Measurements from ENCODE around the gene DST.

Gene DST

GRCh38 chr6:56483929-56484328 is 158.8 kb downstream of the DST start:
- in situ Hi-C loops (cut with HindIII; ENCODE audit: low pct_unique_long_range_greater_than_20kb, low sequenced_read_pairs): no loop called here
- no peak for TF ChIP-seq JUND (IDR thresholded peaks at IDR 0.05; ENCODE audit: low read depth)

GRCh38 chr6:56482525-56482924 is 160.2 kb downstream of the DST start:
- no peak for DNase-seq (ENCODE audit: low read depth in 1 of 2, low spot score in 1 of 2)
- in situ Hi-C loops (cut with HindIII; ENCODE audit: low pct_unique_long_range_greater_than_20kb, low sequenced_read_pairs): no loop called here
- no peak for TF ChIP-seq JUND (IDR thresholded peaks at IDR 0.05; ENCODE audit: low read depth)

More at GRCh38 chr6:56483929-56484328, 158.8 kb downstream of the DST start:
- no peak for DNase-seq (ENCODE audit: low read depth in 1 of 2, low spot score in 1 of 2)

- in situ Hi-C loops (cut with HindIII; ENCODE audit: low pct_unique_long_range_greater_than_20kb, low sequenced_read_pairs): no loop called here
- no peak for TF ChIP-seq JUND (IDR thresholded peaks at IDR 0.05; ENCODE audit: low read depth)
- no peak for DNase-seq (ENCODE audit: low read depth in 1 of 2, low spot score in 1 of 2)
Observed at GRCh38 chr6:56481957-56482356, 160.7 kb downstream of the DST start.

DNA sequence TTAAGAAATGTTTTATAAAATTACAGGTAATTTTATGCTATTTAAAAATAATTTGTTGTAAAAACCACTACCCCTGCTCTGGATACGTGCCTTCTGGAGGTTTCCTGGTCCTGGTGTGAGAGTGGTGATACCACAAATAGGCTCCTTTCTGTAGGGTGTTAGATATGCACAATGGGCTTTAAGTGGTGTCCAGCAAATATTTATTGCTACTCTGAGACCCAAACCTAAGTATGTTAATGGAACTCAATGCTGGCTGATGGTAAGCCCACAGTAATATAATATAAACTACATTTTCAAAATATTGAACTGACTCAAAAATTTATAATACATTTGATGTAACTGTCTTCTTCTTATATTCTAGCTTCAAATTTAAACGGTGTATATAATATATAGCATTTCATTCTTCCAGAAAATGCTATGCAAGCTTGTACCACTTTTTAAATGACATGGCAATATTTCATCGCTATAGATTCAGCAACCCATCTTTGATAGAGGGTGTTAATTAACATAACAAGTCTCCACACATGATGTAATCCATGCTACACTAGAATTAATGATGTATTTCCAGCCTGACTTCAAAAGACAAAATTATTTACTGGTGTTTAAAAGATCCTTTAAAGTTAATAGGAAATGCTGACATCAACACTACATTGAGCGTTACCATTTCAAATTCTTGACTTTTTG is 161.9 kb downstream of the DST start:
- in situ Hi-C loops (cut with HindIII; ENCODE audit: low pct_unique_long_range_greater_than_20kb, low sequenced_read_pairs): no loop called here
- DNase-seq (ENCODE audit: low read depth in 1 of 2, low spot score in 1 of 2): no peak
- TF ChIP-seq JUND (IDR thresholded peaks at IDR 0.05; ENCODE audit: low read depth): no peak

GRCh38 chr6:56480246-56480645 is 162.4 kb downstream of the DST start:
- in situ Hi-C loops (cut with HindIII; ENCODE audit: low pct_unique_long_range_greater_than_20kb, low sequenced_read_pairs): no loop called here
- TF ChIP-seq JUND (IDR thresholded peaks at IDR 0.05; ENCODE audit: low read depth): no peak
- DNase-seq (ENCODE audit: low read depth in 1 of 2, low spot score in 1 of 2): peak in 1 of 2 experiments; percentile 84

GRCh38 chr6:56479381-56479780 is 163.3 kb downstream of the DST start:
- DNase-seq (ENCODE audit: low read depth in 1 of 2, low spot score in 1 of 2): no peak
- in situ Hi-C loops (cut with HindIII; ENCODE audit: low pct_unique_long_range_greater_than_20kb, low sequenced_read_pairs): no loop called here
- no peak for TF ChIP-seq JUND (IDR thresholded peaks at IDR 0.05; ENCODE audit: low read depth)

DNA sequence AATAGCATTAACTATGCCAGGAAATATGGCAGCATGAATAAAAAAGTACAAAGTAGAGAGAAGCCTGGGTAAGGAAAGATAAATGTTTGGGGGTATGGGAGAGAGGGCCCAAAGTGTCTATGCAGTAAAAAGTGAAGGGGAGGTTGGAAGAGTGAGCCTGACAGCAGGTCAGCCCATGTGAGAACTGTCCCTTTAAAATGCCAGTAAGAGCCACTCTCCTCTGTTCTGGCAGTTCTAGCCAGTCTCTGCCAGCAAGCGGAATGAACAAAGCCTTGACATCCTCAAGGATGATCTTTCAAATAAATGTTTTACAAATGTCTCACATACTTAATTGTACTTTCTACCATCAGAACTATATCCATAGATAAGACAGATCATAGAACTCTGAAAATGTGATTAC is 164.5 kb downstream of the DST start:
- TF ChIP-seq JUND (IDR thresholded peaks at IDR 0.05; ENCODE audit: low read depth): no peak
- no peak for DNase-seq (ENCODE audit: low read depth in 1 of 2, low spot score in 1 of 2)
- in situ Hi-C loops (cut with HindIII; ENCODE audit: low pct_unique_long_range_greater_than_20kb, low sequenced_read_pairs): no loop called here

DNA sequence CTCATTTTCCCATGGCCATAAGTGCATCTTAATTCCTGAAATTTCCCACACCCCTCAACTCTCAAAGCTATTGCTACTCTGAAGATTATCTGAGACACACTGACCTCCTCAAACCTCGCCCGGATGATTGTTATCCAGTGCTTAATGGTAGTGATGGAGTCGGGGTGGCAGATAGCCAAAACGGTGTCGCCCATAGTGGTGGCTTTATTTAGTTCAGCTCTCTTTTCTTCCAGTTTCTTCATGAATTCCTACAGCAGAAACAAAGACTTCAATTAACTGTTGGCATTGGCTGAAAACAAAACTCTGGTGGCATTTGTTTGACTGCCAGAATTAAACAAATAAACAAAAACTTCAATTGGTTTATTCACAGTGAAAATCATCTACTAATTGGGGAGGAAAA is 165.4 kb downstream of the DST start:
- in situ Hi-C loops (cut with HindIII; ENCODE audit: low pct_unique_long_range_greater_than_20kb, low sequenced_read_pairs): no loop called here
- TF ChIP-seq JUND (IDR thresholded peaks at IDR 0.05; ENCODE audit: low read depth): no peak
- DNase-seq (ENCODE audit: low read depth in 1 of 2, low spot score in 1 of 2): no peak

DNA sequence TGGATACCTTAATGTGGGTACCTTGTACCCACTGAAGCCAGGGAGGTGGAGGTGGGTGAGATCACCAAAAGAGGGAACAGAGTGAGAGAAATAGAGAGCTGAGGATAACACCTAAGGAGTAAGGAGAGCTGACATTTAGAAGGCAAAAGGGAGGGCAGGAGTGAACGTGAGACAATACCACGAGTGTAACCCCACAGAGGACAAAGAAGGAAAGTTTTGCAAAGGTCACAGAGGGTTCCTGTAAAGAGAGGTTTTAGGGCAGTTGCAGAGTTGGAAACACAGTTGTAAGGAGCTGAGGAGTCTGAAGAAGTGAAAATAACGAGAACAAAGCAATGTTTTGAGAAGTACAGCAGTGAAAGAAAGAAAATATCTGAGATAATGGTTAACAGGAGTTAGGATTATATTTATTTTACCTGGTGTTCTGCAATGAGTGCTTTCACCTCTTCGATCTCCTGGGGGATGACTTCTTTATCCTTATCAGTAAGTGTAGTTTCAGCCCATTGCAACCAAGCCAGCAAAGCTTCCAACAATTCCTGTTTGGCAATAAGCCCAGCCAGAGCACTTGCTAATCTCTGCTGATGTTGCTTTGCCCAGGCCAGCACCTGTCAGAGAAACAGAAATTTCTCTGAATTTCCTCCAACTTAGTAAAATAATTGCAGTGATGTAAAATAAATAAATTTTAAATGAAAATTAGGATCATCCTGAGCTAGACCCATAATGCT is 166.8 kb downstream of the DST start:
- in situ Hi-C loops (cut with HindIII; ENCODE audit: low pct_unique_long_range_greater_than_20kb, low sequenced_read_pairs): no loop called here
- no peak for DNase-seq (ENCODE audit: low read depth in 1 of 2, low spot score in 1 of 2)
- TF ChIP-seq JUND (IDR thresholded peaks at IDR 0.05; ENCODE audit: low read depth): no peak

GRCh38 chr6:56474532-56474931 is 168.2 kb downstream of the DST start:
- TF ChIP-seq JUND (IDR thresholded peaks at IDR 0.05; ENCODE audit: low read depth): no peak
- in situ Hi-C loops (cut with HindIII; ENCODE audit: low pct_unique_long_range_greater_than_20kb, low sequenced_read_pairs): no loop called here
- peak in 1 of 2 experiments; percentile 76 for DNase-seq (ENCODE audit: low read depth in 1 of 2, low spot score in 1 of 2)

GRCh38 chr6:56463443-56463842 is 179.2 kb downstream of the DST start:
- in situ Hi-C loops (cut with HindIII; ENCODE audit: low pct_unique_long_range_greater_than_20kb, low sequenced_read_pairs): no loop called here
- TF ChIP-seq JUND (IDR thresholded peaks at IDR 0.05; ENCODE audit: low read depth): no peak
- no peak for DNase-seq (ENCODE audit: low read depth in 1 of 2, low spot score in 1 of 2)

GRCh38 chr6:56459030-56459805 is 183.5 kb downstream of the DST start:
- DNase-seq (ENCODE audit: low read depth in 1 of 2, low spot score in 1 of 2): peak in 1 of 2 experiments; percentile 49
- in situ Hi-C loops (cut with HindIII; ENCODE audit: low pct_unique_long_range_greater_than_20kb, low sequenced_read_pairs): no loop called here
- TF ChIP-seq JUND (IDR thresholded peaks at IDR 0.05; ENCODE audit: low read depth): no peak

Data from T47D (cell line).